H9 (cell line): ENCODE results near the gene B4GALNT4. TPM values are rescaled to one million over a fixed set of nuclear protein-coding genes. Genes with fewer than 3 reads are reported as not detected.

ENCODE experiments used
- DNase-seq: peaks from one replicate; pipeline ENCODE4 v3.0.0-alpha.2; 2017
- H2AFZ ChIP-seq: one replicate; pipeline ENCODE4 v1.6.1; 2013; ENCODE audit warnings: mild to moderate bottlenecking, low read length, control low read depth, moderate library complexity
- H2AK5ac ChIP-seq: 2 replicates; pipeline ENCODE4 v1.6.1; 2013; ENCODE audit warnings: low read length, control low read depth, mixed read lengths; ENCODE audit not compliant: insufficient read length
- H2BK120ac ChIP-seq: one replicate; pipeline ENCODE4 v1.6.1; 2013; ENCODE audit warnings: low read depth, mild to moderate bottlenecking, low read length, control low read depth, inconsistent platforms; ENCODE audit not compliant: poor library complexity, severe bottlenecking
- H2BK12ac ChIP-seq: 2 replicates; pipeline ENCODE4 v1.6.1; 2013; ENCODE audit warnings: low read length, control low read depth, mixed read lengths, low read depth; ENCODE audit not compliant: insufficient read length
- H2BK15ac ChIP-seq: 2 replicates; pipeline ENCODE4 v1.6.1; 2013; ENCODE audit warnings: low read depth, low read length, control low read depth
- H2BK20ac ChIP-seq: one replicate; pipeline ENCODE4 v1.6.1; 2013; ENCODE audit warnings: low read depth, mild to moderate bottlenecking, low read length, control low read depth, inconsistent platforms; ENCODE audit not compliant: poor library complexity, severe bottlenecking
- H2BK5ac ChIP-seq: 2 replicates; pipeline ENCODE4 v1.6.1; 2013; ENCODE audit warnings: low read length, control low read depth, mixed read lengths; ENCODE audit not compliant: insufficient read length
- H3K14ac ChIP-seq: 2 replicates; pipeline ENCODE4 v1.6.1; 2013; ENCODE audit warnings: low read length, control low read depth; ENCODE audit not compliant: insufficient read depth
- H3K18ac ChIP-seq: 2 replicates; pipeline ENCODE4 v1.6.1; 2013; ENCODE audit warnings: low read depth, mild to moderate bottlenecking, mixed read lengths, low read length, control low read depth; ENCODE audit not compliant: insufficient read length
- H3K23ac ChIP-seq: 2 replicates; pipeline ENCODE4 v1.6.1; 2013; ENCODE audit warnings: low read length, control low read depth, mixed read lengths, low read depth; ENCODE audit not compliant: insufficient read length
- H3K23me2 ChIP-seq: 2 replicates; pipeline ENCODE4 v1.6.1; 2013; ENCODE audit warnings: low read depth, mild to moderate bottlenecking, mixed read lengths, low read length, control low read depth; ENCODE audit not compliant: insufficient read length, poor library complexity, severe bottlenecking
- H3K27ac ChIP-seq: 2 replicates; pipeline ENCODE4 v1.5.1; 2013; ENCODE audit warnings: low read length, control low read depth, mixed read lengths, low read depth; ENCODE audit not compliant: insufficient read length
- H3K27me3 ChIP-seq: 2 replicates; pipeline ENCODE4 v1.6.1; 2013; ENCODE audit warnings: low read length, control low read depth, inconsistent platforms; ENCODE audit not compliant: insufficient read depth
- H3K4ac ChIP-seq: 2 replicates; pipeline ENCODE4 v1.6.1; 2013; ENCODE audit warnings: low read depth, mild to moderate bottlenecking, control low read depth, inconsistent platforms, low read length, moderate library complexity
- H3K4me1 ChIP-seq: 2 replicates; pipeline ENCODE4 v1.6.1; 2013; ENCODE audit warnings: low read length, control low read depth, inconsistent platforms; ENCODE audit not compliant: insufficient read depth
- H3K4me2 ChIP-seq: 2 replicates; pipeline ENCODE4 v1.6.1; 2013; ENCODE audit warnings: low read length, control low read depth, mixed read lengths; ENCODE audit not compliant: insufficient read length, insufficient read depth
- H3K56ac ChIP-seq: 2 replicates; pipeline ENCODE4 v1.6.1; 2013; ENCODE audit warnings: low read depth, mild to moderate bottlenecking, mixed read lengths, low read length, control low read depth; ENCODE audit not compliant: insufficient read length
- H3K79me1 ChIP-seq: 2 replicates; pipeline ENCODE4 v1.6.1; 2013; ENCODE audit warnings: low read depth, mild to moderate bottlenecking, moderate library complexity, low read length, control low read depth, inconsistent platforms; ENCODE audit not compliant: insufficient read depth, poor library complexity, severe bottlenecking
- H3K79me2 ChIP-seq: 2 replicates; pipeline ENCODE4 v1.6.1; 2013; ENCODE audit warnings: low read length, control low read depth, inconsistent platforms; ENCODE audit not compliant: insufficient read depth
- H3K9ac ChIP-seq: 2 replicates; pipeline ENCODE4 v1.6.1; 2013; ENCODE audit warnings: low read length, control low read depth, mixed read lengths; ENCODE audit not compliant: insufficient read length; ENCODE audit errors: extremely low read depth
- H3K9me3 ChIP-seq: one replicate; pipeline ENCODE4 v1.6.1; 2013; ENCODE audit warnings: low read depth, low read length, inconsistent platforms; ENCODE audit not compliant: control insufficient read depth
- H3T11ph ChIP-seq: one replicate; pipeline ENCODE4 v1.6.1; 2013; ENCODE audit warnings: mild to moderate bottlenecking, low read length, control low read depth, inconsistent platforms
- H4K20me1 ChIP-seq: one replicate; pipeline ENCODE4 v1.6.1; 2013; ENCODE audit not compliant: control insufficient read depth, insufficient read length, insufficient read depth
- H4K5ac ChIP-seq: 2 replicates; pipeline ENCODE4 v1.6.1; 2013; ENCODE audit warnings: low read depth, mild to moderate bottlenecking, mixed read lengths, low read length, control low read depth; ENCODE audit not compliant: insufficient read length
- H4K8ac ChIP-seq: replicated peaks from 2 replicates; pipeline ENCODE4 v1.6.1; 2013; ENCODE audit warnings: low read length, control low read depth, mixed read lengths, low read depth; ENCODE audit not compliant: insufficient read length
- H4K91ac ChIP-seq: 2 replicates; pipeline ENCODE4 v1.6.1; 2013; ENCODE audit warnings: low read depth, mild to moderate bottlenecking, moderate library complexity, mixed read lengths, low read length, control low read depth; ENCODE audit not compliant: insufficient read length
- H3K27ac Mint-ChIP-seq, 3 experiments: 2 replicates in 2 of 3; 3 replicates in 1 of 3; pipeline ENCODE4 v1.8.0; 2020 to 2021; ENCODE audit warnings: mixed read lengths in 3 of 3, mild to moderate bottlenecking in 1 of 3, moderate library complexity in 1 of 3
- H3K27me3 Mint-ChIP-seq: 2 replicates; pipeline ENCODE4 v1.8.0; 2021; ENCODE audit warnings: low read depth, mild to moderate bottlenecking, moderate library complexity, mixed read lengths
- H3K36me3 Mint-ChIP-seq, 3 experiments: 2 replicates in 2 of 3; 3 replicates in 1 of 3; pipeline ENCODE4 v1.8.0; 2020 to 2021; ENCODE audit warnings: low read depth in 3 of 3, mixed read lengths in 3 of 3; ENCODE audit not compliant: insufficient read depth in 1 of 3
- H3K4me1 Mint-ChIP-seq, 2 experiments: 2 replicates each; pipeline ENCODE4 v1.8.0; 2020; ENCODE audit warnings: mixed read lengths in 2 of 2
- H3K4me3 Mint-ChIP-seq, 2 experiments: 2 replicates in 1 of 2; 3 replicates in 1 of 2; pipeline ENCODE4 v1.8.0; 2020 to 2021; ENCODE audit warnings: mild to moderate bottlenecking in 2 of 2, mixed read lengths in 2 of 2, moderate library complexity in 1 of 2
- H3K9me3 Mint-ChIP-seq, 2 experiments: 2 replicates in 1 of 2; 3 replicates in 1 of 2; pipeline ENCODE4 v1.8.0; 2020; ENCODE audit warnings: mild to moderate bottlenecking in 2 of 2, mixed read lengths in 2 of 2, moderate library complexity in 1 of 2
- CTCF ChIP-seq: fragments of 200-600 bp; sonication (generic); conservative IDR thresholded peaks from 3 replicates; pipeline ENCODE4 v1.8.0; 2021; ENCODE audit warnings: antibody characterized with exemption, mild to moderate bottlenecking
- WGBS: extraction: QIAGEN DNeasy Blood & Tissue Kit; methylation state at CpG from one replicate; pipeline ENCODE4 v1.1.7; 2013; ENCODE audit warnings: missing lambda C conversion rate, low lambda C conversion rate, mixed read lengths; ENCODE audit not compliant: insufficient read length; ENCODE audit errors: extremely low coverage; 5-methylcytosine and 5-hydroxymethylcytosine counted together
- total RNA-seq: library from RNA; stranded (reverse); gene quantifications from 2 replicates; pipeline ENCODE4 v1.2.1, GENCODE V29; 2021

B4GALNT4 gene
- total RNA-seq, 1 experiment from 2014 or later: 105 TPM

- TF ChIP-seq CTCF: no peak
- Histone ChIP-seq H3K27me3 (no peaks in the 10 kb centered on the region), H2AFZ (no peak overlapping the region), H2BK120ac (no peak overlapping the region), H4K5ac (no peak overlapping the region), H3K9ac (no peak overlapping the region), H3K56ac (no peak overlapping the region), H3K79me1 (no peaks in the 10 kb centered on the region), H4K8ac (no peak overlapping the region), H3K23ac (no peak overlapping the region), H3K79me2 (no peaks in the 10 kb centered on the region), H2BK15ac (no peak overlapping the region), H3K4me2 (no peak overlapping the region), H2BK12ac (no peak overlapping the region), H2AK5ac (no peak overlapping the region), H3K9me3 (no peaks in the 10 kb centered on the region), H3K23me2 (no peaks in the 10 kb centered on the region), H2BK20ac (no peak overlapping the region), H2BK5ac (no peak overlapping the region), H3K18ac (no peak overlapping the region), H3K14ac (no peak overlapping the region), H3K27ac (no peak overlapping the region), H3K4ac (no peak overlapping the region), H4K20me1 (no peaks in the 10 kb centered on the region), H4K91ac (no peak overlapping the region), H3K4me1 (no peaks in the 10 kb centered on the region), H3T11ph (no peak overlapping the region)
- Mint-ChIP-seq H3K27ac (no peak overlapping the region), H3K27me3 (no peaks in the 10 kb centered on the region), H3K36me3 (peaks cover 24 to 47% (median 34%) of the 10 kb centered on the region in 3 experiments), H3K4me3 (no peak overlapping the region), H3K4me1 (peaks cover 0 to 3% of the 10 kb centered on the region in 2 experiments; a peak in 1 of 4 replicates), H3K9me3 (no peaks in the 10 kb centered on the region; a peak in 2 of 5 replicates)
- no CpG with 5 or more reads among the region's 35 CpGs for WGBS
- no peak for DNase-seq
Measured at GRCh38 chr11:380095-380480, 10.8 kb downstream of the B4GALNT4 start.
